Measurements from ENCODE around the gene CEP72. TPM values are rescaled to one million over a fixed set of nuclear protein-coding genes. Genes with fewer than 3 reads are reported as not detected.

The CEP72 gene
- total RNA-seq, 1 donor from 2014 or later, result 7.0 TPM

- Histone ChIP-seq H2AFZ (ENCODE audit: low read depth, low read length) (no peak overlapping the region), H3K4me3 (ENCODE audit: insufficient read depth, low read depth, low read length) (no peak overlapping the region), H3K27ac (ENCODE audit: low read depth, low read length) (no peak overlapping the region), H3K9ac (ENCODE audit: low read length) (no peak overlapping the region), H3K79me2 (ENCODE audit: insufficient read depth, low read length) (no peaks in the 10 kb centered on the region), H3K4me2 (ENCODE audit: low read length) (no peak overlapping the region), H3K36me3 (ENCODE audit: insufficient read depth, low read length) (no peaks in the 10 kb centered on the region), H3K4me1 (ENCODE audit: insufficient read depth, low read length) (peaks cover 9% of the 10 kb centered on the region), H3K9me3 (ENCODE audit: insufficient read depth, low read depth, low read length) (peaks cover 2% of the 10 kb centered on the region), H4K20me1 (ENCODE audit: insufficient read depth, low read length) (no peaks in the 10 kb centered on the region), H3K27me3 (ENCODE audit: insufficient read depth, low read length) (no peaks in the 10 kb centered on the region)
- H3K9me3 Mint-ChIP-seq (ENCODE audit: unreplicated experiment), result no peaks in the 10 kb centered on the region
- no peak for TF ChIP-seq EZH2 (IDR thresholded peaks at IDR 0.05; ENCODE audit: insufficient read depth, low read length)
- TF ChIP-seq CTCF (IDR thresholded peaks at IDR 0.05; ENCODE audit: insufficient read depth, low read depth, low read length), result no peak
- no peak for FAIRE-seq
- DNase-seq (ENCODE audit: low read depth), result no peak
- no peak overlapping the region for H3K4me3 Mint-ChIP-seq (ENCODE audit: unreplicated experiment)
- peaks cover 9% of the 10 kb centered on the region for H3K36me3 Mint-ChIP-seq (ENCODE audit: low read depth, unreplicated experiment)
- peaks cover 14% of the 10 kb centered on the region for H3K4me1 Mint-ChIP-seq (ENCODE audit: low read depth, unreplicated experiment)
- H3K27ac Mint-ChIP-seq (ENCODE audit: unreplicated experiment), result no peak overlapping the region
- no peaks in the 10 kb centered on the region for H3K27me3 Mint-ChIP-seq (ENCODE audit: low read depth, unreplicated experiment)
These were observed 50.0 kb downstream of the CEP72 start for GRCh38 chr5:661891-662750.

- Histone ChIP-seq H3K9me3 (ENCODE audit: insufficient read depth, low read depth, low read length) (peaks cover 2% of the 10 kb centered on the region), H3K27ac (ENCODE audit: low read depth, low read length) (no peak overlapping the region), H4K20me1 (ENCODE audit: insufficient read depth, low read length) (no peaks in the 10 kb centered on the region), H3K4me2 (ENCODE audit: low read length) (no peak overlapping the region), H3K79me2 (ENCODE audit: insufficient read depth, low read length) (no peaks in the 10 kb centered on the region), H3K4me3 (ENCODE audit: insufficient read depth, low read depth, low read length) (no peak overlapping the region), H2AFZ (ENCODE audit: low read depth, low read length) (no peak overlapping the region), H3K9ac (ENCODE audit: low read length) (no peak overlapping the region), H3K36me3 (ENCODE audit: insufficient read depth, low read length) (no peaks in the 10 kb centered on the region), H3K27me3 (ENCODE audit: insufficient read depth, low read length) (no peaks in the 10 kb centered on the region), H3K4me1 (ENCODE audit: insufficient read depth, low read length) (peaks cover 4% of the 10 kb centered on the region)
- TF ChIP-seq CTCF (IDR thresholded peaks at IDR 0.05; ENCODE audit: insufficient read depth, low read depth, low read length) (no peak), EZH2 (IDR thresholded peaks at IDR 0.05; ENCODE audit: insufficient read depth, low read length) (no peak)
- H3K36me3 Mint-ChIP-seq (ENCODE audit: low read depth, unreplicated experiment), result peaks cover 9% of the 10 kb centered on the region
- no peak for DNase-seq (ENCODE audit: low read depth)
- H3K27ac Mint-ChIP-seq (ENCODE audit: unreplicated experiment), result no peak overlapping the region
- no peak for FAIRE-seq
- peaks cover 8% of the 10 kb centered on the region for H3K4me1 Mint-ChIP-seq (ENCODE audit: low read depth, unreplicated experiment)
- H3K9me3 Mint-ChIP-seq (ENCODE audit: unreplicated experiment), result no peaks in the 10 kb centered on the region
- H3K27me3 Mint-ChIP-seq (ENCODE audit: low read depth, unreplicated experiment), result no peaks in the 10 kb centered on the region
- H3K4me3 Mint-ChIP-seq (ENCODE audit: unreplicated experiment), result no peak overlapping the region
These were observed 50.8 kb downstream of the CEP72 start for GRCh38 chr5:662751-663435.

Measured in astrocyte (in vitro differentiated cells and primary cell).